ENCODE measurements around the gene FAHD2A.
"Not testable (repeated sequence)": the region's sequence is repeated elsewhere in the genome, so short reads cannot be mapped to it uniquely, and the experiment has no call there.

- not testable (repeated sequence) for TF ChIP-seq POLR2A, CTCF (IDR thresholded peaks at IDR 0.05)
Measured at GRCh38 chr2:95411239-95411638, 8.7 kb downstream of the FAHD2A start.

Measured in lower leg skin (tissue), 3 donors.